Mesodermal cell (in vitro differentiated cells): ENCODE data around the gene PRCP.
"Not testable (repeated sequence)": the region's sequence is repeated elsewhere in the genome, so short reads cannot be mapped to it uniquely, and the experiment has no call there.

Experiments used
- H3K27ac ChIP-seq: 2 replicates; pipeline ENCODE4 v1.7.0; 2013; ENCODE audit warnings: mild to moderate bottlenecking, low read depth, low read length, moderate library complexity; ENCODE audit not compliant: severe bottlenecking
- H3K36me3 ChIP-seq: 2 replicates; pipeline ENCODE4 v1.7.1; 2013; ENCODE audit warnings: mild to moderate bottlenecking, low read length, moderate library complexity; ENCODE audit not compliant: control insufficient read depth, insufficient read depth
- H3K4me1 ChIP-seq: one replicate; pipeline ENCODE4 v1.7.1; 2013; ENCODE audit warnings: mild to moderate bottlenecking, low read length; ENCODE audit not compliant: insufficient read depth, control insufficient read depth, poor library complexity, severe bottlenecking
- H3K4me3 ChIP-seq: 2 replicates; pipeline ENCODE4 v1.7.0; 2013; ENCODE audit warnings: low read length, control low read depth, mild to moderate bottlenecking; ENCODE audit not compliant: insufficient read depth, poor library complexity, severe bottlenecking; ENCODE audit errors: extremely low read depth
- H3K9me3 ChIP-seq: 2 replicates; pipeline ENCODE4 v1.7.1; 2013; ENCODE audit warnings: mild to moderate bottlenecking, low read length, moderate library complexity; ENCODE audit not compliant: control insufficient read depth
- WGBS, 2 experiments: methylation state at CpG; one replicate each; pipeline ENCODE4 v1.1.5; 2013; ENCODE audit warnings: missing lambda C conversion rate in 2 of 2; ENCODE audit not compliant: insufficient coverage in 2 of 2; 5-methylcytosine and 5-hydroxymethylcytosine counted together

Gene PRCP

GRCh38 chr11:82930734-82931133 lies 30.5 kb upstream of the PRCP start:
- Histone ChIP-seq H3K9me3 (no peaks in the 10 kb centered on the region), H3K4me3 (no peak overlapping the region), H3K36me3 (peaks cover 45% of the 10 kb centered on the region), H3K27ac (no peak overlapping the region), H3K4me1 (no peaks in the 10 kb centered on the region)
- WGBS, 2 experiments: 89% methylated on average over 2 of the region's 2 CpGs; no CpG with 5 or more reads in 1 of the 2 experiments

GRCh38 chr11:82930229-82930628 lies 30.0 kb upstream of the PRCP start:
- no peaks in the 10 kb centered on the region for H3K9me3 ChIP-seq
- H3K36me3 ChIP-seq: peaks cover 42% of the 10 kb centered on the region
- no peak overlapping the region for H3K27ac ChIP-seq
- H3K4me3 ChIP-seq: no peak overlapping the region
- WGBS, 2 experiments: no CpG with 5 or more reads among the region's 3 CpGs
- no peaks in the 10 kb centered on the region for H3K4me1 ChIP-seq

GRCh38 chr11:82929121-82929520 lies 28.9 kb upstream of the PRCP start:
- Histone ChIP-seq H3K9me3 (no peaks in the 10 kb centered on the region), H3K27ac (no peak overlapping the region), H3K4me3 (no peak overlapping the region), H3K4me1 (peaks cover 2% of the 10 kb centered on the region), H3K36me3 (peaks cover 35% of the 10 kb centered on the region)
- 97% methylated on average over 4 of the region's 10 CpGs; no CpG with 5 or more reads in 1 of the 2 experiments for WGBS, 2 experiments

- Histone ChIP-seq H3K4me3 (no peak overlapping the region), H3K36me3 (peaks cover 25% of the 10 kb centered on the region), H3K9me3 (no peaks in the 10 kb centered on the region), H3K27ac (no peak overlapping the region), H3K4me1 (peaks cover 17% of the 10 kb centered on the region)
These were observed 27.1 kb upstream of the PRCP start for GRCh38 chr11:82927264-82927880.

GRCh38 chr11:82924522-82925224 lies 24.4 kb upstream of the PRCP start:
- no peak overlapping the region for H3K27ac ChIP-seq
- H3K4me3 ChIP-seq: no peak overlapping the region
- H3K9me3 ChIP-seq: no peaks in the 10 kb centered on the region
- 100% methylated on average over 1 of the region's 5 CpGs for WGBS, 2 experiments
- H3K4me1 ChIP-seq: peaks cover 20% of the 10 kb centered on the region
- H3K36me3 ChIP-seq: peaks cover 18% of the 10 kb centered on the region

GRCh38 chr11:82922396-82923173 lies 22.4 kb upstream of the PRCP start:
- peaks cover 24% of the 10 kb centered on the region for H3K36me3 ChIP-seq
- 96 to 100% methylated on average over 1 to 7 of the region's 8 CpGs for WGBS, 2 experiments
- H3K27ac ChIP-seq: peak overlapping the region; percentile 62
- not testable (repeated sequence) for H3K9me3 ChIP-seq, H3K4me3 ChIP-seq
- peaks cover 20% of the 10 kb centered on the region for H3K4me1 ChIP-seq

GRCh38 chr11:82920227-82920626 lies 20.0 kb upstream of the PRCP start:
- not testable (repeated sequence) for H3K27ac ChIP-seq, H3K4me3 ChIP-seq, H3K9me3 ChIP-seq
- WGBS, 2 experiments: no CpG with 5 or more reads among the region's 3 CpGs
- Histone ChIP-seq H3K4me1 (peaks cover 20% of the 10 kb centered on the region), H3K36me3 (peaks cover 40% of the 10 kb centered on the region)

- Histone ChIP-seq H3K36me3 (peaks cover 44% of the 10 kb centered on the region), H3K4me1 (peaks cover 20% of the 10 kb centered on the region)
- H3K4me3 ChIP-seq, H3K9me3 ChIP-seq, H3K27ac ChIP-seq: not testable (repeated sequence)
- 92 to 96% methylated on average over 4 to 6 of the region's 10 CpGs for WGBS, 2 experiments
These were observed 19.6 kb upstream of the PRCP start for GRCh38 chr11:82919786-82920185.

GRCh38 chr11:82909015-82909640 lies 8.9 kb upstream of the PRCP start:
- H3K9me3 ChIP-seq: peaks cover 14% of the 10 kb centered on the region
- WGBS, 2 experiments: 81 to 84% methylated on average over 6 to 7 of the region's 7 CpGs
- H3K4me1 ChIP-seq: no peaks in the 10 kb centered on the region
- peaks cover 25% of the 10 kb centered on the region for H3K36me3 ChIP-seq
- H3K27ac ChIP-seq: no peak overlapping the region
- no peak overlapping the region for H3K4me3 ChIP-seq

- peaks cover 14% of the 10 kb centered on the region for H3K9me3 ChIP-seq
- peaks cover 20% of the 10 kb centered on the region for H3K36me3 ChIP-seq
- no peaks in the 10 kb centered on the region for H3K4me1 ChIP-seq
- no peak overlapping the region for H3K4me3 ChIP-seq
- H3K27ac ChIP-seq: no peak overlapping the region
These were observed 8.1 kb upstream of the PRCP start for GRCh38 chr11:82908311-82908710.
